Body of pancreas (tissue), 4 donors: ENCODE results near the gene GOLT1A. TPM values are rescaled to one million over a fixed set of nuclear protein-coding genes. Genes with fewer than 3 reads are reported as not detected.

Source experiments
- ATAC-seq: fragments of 150-250 bp; one replicate; pipeline ENCODE4 v1.9.1; 2016
- DNase-seq, 4 donors: peaks; one replicate each; pipeline ENCODE4 v3.0.0-alpha.2; 2019
- H3K27ac ChIP-seq, 4 donors: fragments of 200-600 bp; sonication (generic); 1 replicate in 3 of 4; 2 replicates in 1 of 4; pipeline versions ENCODE4 v1.5.1 to v1.6.1; 2016 to 2019; ENCODE audit warnings: mild to moderate bottlenecking in 1 of 4, mixed read lengths in 1 of 4, moderate library complexity in 1 of 4
- H3K27me3 ChIP-seq, 2 donors: fragments of 200-600 bp; sonication (generic); one replicate each; pipeline ENCODE4 v1.6.0; 2016; ENCODE audit warnings: mild to moderate bottlenecking in 1 of 2
- H3K36me3 ChIP-seq, 2 donors: fragments of 200-600 bp; sonication (generic); replicated peaks in 1 of 2; 2 replicates each; pipeline ENCODE4 v1.5.1; 2016; ENCODE audit warnings: low read depth in 2 of 2; ENCODE audit not compliant: insufficient read depth in 1 of 2
- H3K4me1 ChIP-seq: fragments of 200-600 bp; sonication (generic); one replicate; pipeline ENCODE4 v1.6.0; 2016
- H3K4me3 ChIP-seq, 2 donors: fragments of 200-600 bp; sonication (generic); 1 replicate in 1 of 2; 2 replicates in 1 of 2; pipeline ENCODE4 v1.5.1; 2016 to 2019
- H3K9me3 ChIP-seq, 3 donors: fragments of 200-600 bp; sonication (generic); 1 replicate in 2 of 3; 2 replicates in 1 of 3; pipeline ENCODE4 v1.5.1; 2016
- CTCF ChIP-seq, 7 experiments: fragments of 450-650 bp in 4 of 7; fragments of 200-600 bp in 3 of 7; sonication (generic) in 3 of 7; IDR thresholded peaks; one replicate each; pipeline ENCODE4 v1.5.1; 2016 to 2019; ENCODE audit warnings: antibody characterized with exemption in 7 of 7
- POLR2A ChIP-seq, 3 donors: fragments of 450-650 bp; IDR thresholded peaks; one replicate each; pipeline ENCODE4 v1.6.1; 2016; ENCODE audit warnings: antibody characterized with exemption in 3 of 3, mild to moderate bottlenecking in 2 of 3
- WGBS, 2 donors: methylation state at CpG; one replicate each; pipeline ENCODE4 v1.1.5; 2017; 5-methylcytosine and 5-hydroxymethylcytosine counted together
- intact Hi-C: fragments of 100-400 bp; cut with DNase I; formaldehyde crosslinking; loops from one replicate; pipeline ENCODE4 v1.15.1; 2023
- total RNA-seq, 2 donors: library from RNA; depleted of rRNA; stranded (reverse); fragments of >200 nt; gene quantifications; one replicate each; pipeline ENCODE4 v1.1.0, GENCODE V29; 2016

The GOLT1A gene
- total RNA-seq, 2 donors from 2014 or later = 6.5 TPM; not detected in 1

- H3K27me3 ChIP-seq = no peaks in the 10 kb centered on the region
- no peak for DNase-seq
- no peak for ATAC-seq
- intact Hi-C loops = no loop called here
- H3K4me3 ChIP-seq = no peak overlapping the region
- H3K36me3 ChIP-seq = no peaks in the 10 kb centered on the region
- WGBS, 2 donors = 71 to 88% methylated on average over 9 to 11 of the region's 11 CpGs
- H3K4me1 ChIP-seq = no peaks in the 10 kb centered on the region
- H3K9me3 ChIP-seq = no peaks in the 10 kb centered on the region
- TF ChIP-seq CTCF (IDR thresholded peaks at IDR 0.05) (no peak), POLR2A (IDR thresholded peaks at IDR 0.05) (no peak)
- H3K27ac ChIP-seq = no peak overlapping the region
Observed at GRCh38 chr1:204188959-204189639, 24.7 kb downstream of the GOLT1A start.

GRCh38 chr1:204186597-204186996 lies 27.2 kb downstream of the GOLT1A start:
- H3K36me3 ChIP-seq = no peaks in the 10 kb centered on the region
- TF ChIP-seq POLR2A (IDR thresholded peaks at IDR 0.05) (no peak), CTCF (IDR thresholded peaks at IDR 0.05) (no peak)

GRCh38 chr1:204181116-204181515 lies 32.7 kb downstream of the GOLT1A start:
- Histone ChIP-seq H3K4me3 (no peak overlapping the region), H3K27me3 (no peaks in the 10 kb centered on the region), H3K27ac (no peak overlapping the region), H3K36me3 (no peaks in the 10 kb centered on the region), H3K4me1 (no peaks in the 10 kb centered on the region), H3K9me3 (no peaks in the 10 kb centered on the region)
- TF ChIP-seq POLR2A (IDR thresholded peaks at IDR 0.05) = no peak
- no peak for TF ChIP-seq CTCF (IDR thresholded peaks at IDR 0.05)
- 46 to 87% methylated on average over 1 of the region's 1 CpG for WGBS, 2 donors
- intact Hi-C loops = no loop called here
- DNase-seq = no peak
- no peak for ATAC-seq

More at GRCh38 chr1:204186597-204186996, 27.2 kb downstream of the GOLT1A start:
- ATAC-seq = no peak
- Histone ChIP-seq H3K4me3 (no peak overlapping the region), H3K27ac (no peak overlapping the region), H3K9me3 (no peaks in the 10 kb centered on the region), H3K4me1 (no peaks in the 10 kb centered on the region), H3K27me3 (no peaks in the 10 kb centered on the region)
- WGBS, 2 donors = 75 to 77% methylated on average over 10 of the region's 10 CpGs
- no peak for DNase-seq
- intact Hi-C loops = no loop called here

GRCh38 chr1:204180133-204180532 lies 33.7 kb downstream of the GOLT1A start:
- DNase-seq (no peak), ATAC-seq (no peak)
- no peaks in the 10 kb centered on the region for H3K9me3 ChIP-seq
- no peaks in the 10 kb centered on the region for H3K27me3 ChIP-seq
- intact Hi-C loops = no loop called here
- H3K36me3 ChIP-seq = no peaks in the 10 kb centered on the region
- H3K4me1 ChIP-seq = no peaks in the 10 kb centered on the region
- 60 to 64% methylated on average over 6 of the region's 6 CpGs for WGBS, 2 donors
- H3K27ac ChIP-seq = no peak overlapping the region
- H3K4me3 ChIP-seq = no peak overlapping the region
- TF ChIP-seq POLR2A (IDR thresholded peaks at IDR 0.05) (no peak), CTCF (IDR thresholded peaks at IDR 0.05) (no peak)
